Esophagus mucosa (tissue), 1 donor: ENCODE data around the gene TEX51. TPM values are rescaled to one million over a fixed set of nuclear protein-coding genes. Genes with fewer than 3 reads are reported as not detected.

Experiments used
- ATAC-seq: fragments of 200-7000 bp; cut with Tn5 transposase; one replicate; pipeline ENCODE4 v1.9.1; 2020
- total RNA-seq: library from RNA; stranded (reverse); gene quantifications from one replicate; pipeline ENCODE4 v1.2.4, GENCODE V29; 2023
- donor health status: DM: yes; HTN: yes; CAD: no.

Gene TEX51
- total RNA-seq, 1 donor from 2014 or later = not detected

- no peak for ATAC-seq
Measured at GRCh38 chr2:126893606-126894005, 5.1 kb upstream of the TEX51 start.

- ATAC-seq = no peak
Measured at GRCh38 chr2:126894082-126894481, 4.6 kb upstream of the TEX51 start.

- ATAC-seq = no peak
Measured at GRCh38 chr2:126894585-126895182, 4.0 kb upstream of the TEX51 start.

GRCh38 chr2:126895336-126895735, 3.4 kb upstream of the TEX51 start:
- no peak for ATAC-seq

GRCh38 chr2:126896471-126896870, 2.2 kb upstream of the TEX51 start:
- no peak for ATAC-seq

- no peak for ATAC-seq
Measured at GRCh38 chr2:126899616-126900185, 1.0 kb downstream of the TEX51 start.

GRCh38 chr2:126900646-126901319, 2.1 kb downstream of the TEX51 start:
- no peak for ATAC-seq

GRCh38 chr2:126901459-126901858, 2.8 kb downstream of the TEX51 start:
- ATAC-seq = no peak

GRCh38 chr2:126902152-126902835, 3.6 kb downstream of the TEX51 start:
- ATAC-seq = no peak

GRCh38 chr2:126902859-126903258, 4.2 kb downstream of the TEX51 start:
- ATAC-seq = no peak

- ATAC-seq = no peak
Measured at GRCh38 chr2:126905991-126906390, 7.3 kb downstream of the TEX51 start.

- ATAC-seq = no peak
Measured at GRCh38 chr2:126906781-126907180, 8.1 kb downstream of the TEX51 start.

GRCh38 chr2:126907671-126908070, 9.0 kb downstream of the TEX51 start:
- ATAC-seq = no peak

GRCh38 chr2:126908721-126909177, 10.1 kb downstream of the TEX51 start:
- no peak for ATAC-seq

- ATAC-seq = no peak
Measured at GRCh38 chr2:126909366-126909765, 10.7 kb downstream of the TEX51 start.

- ATAC-seq = no peak
Measured at GRCh38 chr2:126909781-126910180, 11.1 kb downstream of the TEX51 start.

GRCh38 chr2:126910637-126911036, 11.9 kb downstream of the TEX51 start:
- ATAC-seq = no peak

- ATAC-seq = no peak
Measured at GRCh38 chr2:126911111-126911796, 12.6 kb downstream of the TEX51 start.

- no peak for ATAC-seq
Measured at GRCh38 chr2:126912201-126912600, 13.5 kb downstream of the TEX51 start.

- no peak for ATAC-seq
Measured at GRCh38 chr2:126913329-126913728, 14.6 kb downstream of the TEX51 start.

- no peak for ATAC-seq
Measured at GRCh38 chr2:126913881-126914615, 15.4 kb downstream of the TEX51 start.

- no peak for ATAC-seq
Measured at GRCh38 chr2:126914811-126915500, 16.3 kb downstream of the TEX51 start.
